Measurements from ENCODE around the gene TRPV6.

TRPV6 gene

DNA sequence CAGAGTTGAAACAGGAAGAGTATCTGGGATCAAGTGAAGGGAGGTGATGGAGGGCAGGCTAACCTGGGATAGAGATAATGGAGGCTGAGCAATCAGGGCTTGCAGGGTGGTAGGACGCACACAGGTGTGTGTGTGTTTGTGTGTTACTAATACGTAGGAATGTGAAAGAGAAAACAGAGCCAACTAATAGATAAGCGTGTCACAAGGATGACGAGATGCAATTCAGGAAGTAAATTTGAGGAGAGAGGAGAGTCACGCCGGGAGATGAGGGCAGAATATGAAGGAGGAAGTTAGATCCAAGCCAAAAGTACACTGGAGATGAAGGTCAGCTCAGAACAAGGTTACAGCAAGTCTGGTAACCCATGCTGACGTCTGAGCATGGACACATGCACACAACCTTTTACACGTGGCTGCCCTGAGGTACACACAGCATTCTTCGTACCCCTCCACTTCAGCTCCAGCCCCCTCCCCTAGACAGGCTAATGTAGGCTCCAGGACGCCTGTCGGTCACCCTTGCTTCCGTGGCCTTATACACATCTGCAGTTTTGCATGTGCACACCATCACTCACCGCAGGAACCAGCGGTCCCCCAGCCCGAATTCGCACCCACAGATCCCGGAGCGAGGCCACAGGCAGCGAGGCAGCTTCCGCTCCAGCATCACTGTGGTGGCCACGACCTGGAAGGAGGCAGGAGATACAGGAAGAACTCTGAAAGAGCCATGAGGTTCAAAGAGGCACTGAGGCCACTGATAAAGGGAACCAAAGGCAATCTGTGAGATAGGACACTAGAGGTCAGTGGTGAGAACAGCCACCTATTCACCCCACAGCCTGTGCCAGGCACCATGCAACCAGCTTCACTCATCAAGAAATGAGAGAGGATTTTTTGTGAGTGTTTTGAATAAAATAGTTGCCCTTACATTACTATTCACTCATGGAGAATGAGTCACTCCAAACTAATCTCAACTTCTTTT is 23.7 kb upstream of the TRPV6 start:
- DNase-seq (ENCODE audit: low read depth in 4 of 4, low spot score in 1 of 4): no peak

DNA sequence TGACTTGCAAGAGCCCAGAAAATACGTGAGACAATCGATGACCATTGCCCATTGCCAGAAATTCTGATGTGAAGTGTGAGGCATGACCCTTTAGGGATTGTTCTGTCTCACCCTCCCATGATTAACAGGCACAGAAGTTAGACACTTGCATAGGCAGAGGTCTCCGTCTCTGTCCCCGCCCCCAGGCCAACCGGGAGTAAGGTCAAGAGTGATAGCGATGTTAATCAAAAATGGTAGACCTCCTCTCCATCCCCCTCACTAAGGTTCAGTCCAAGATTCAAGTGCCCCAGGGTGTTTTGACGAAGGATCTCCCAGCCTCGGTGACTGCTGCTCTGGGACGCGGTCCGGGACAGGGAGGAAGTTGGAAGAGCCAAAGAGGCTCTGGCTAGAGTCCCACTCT is 22.7 kb upstream of the TRPV6 start:
- DNase-seq (ENCODE audit: low read depth in 4 of 4, low spot score in 1 of 4): no peak

DNA sequence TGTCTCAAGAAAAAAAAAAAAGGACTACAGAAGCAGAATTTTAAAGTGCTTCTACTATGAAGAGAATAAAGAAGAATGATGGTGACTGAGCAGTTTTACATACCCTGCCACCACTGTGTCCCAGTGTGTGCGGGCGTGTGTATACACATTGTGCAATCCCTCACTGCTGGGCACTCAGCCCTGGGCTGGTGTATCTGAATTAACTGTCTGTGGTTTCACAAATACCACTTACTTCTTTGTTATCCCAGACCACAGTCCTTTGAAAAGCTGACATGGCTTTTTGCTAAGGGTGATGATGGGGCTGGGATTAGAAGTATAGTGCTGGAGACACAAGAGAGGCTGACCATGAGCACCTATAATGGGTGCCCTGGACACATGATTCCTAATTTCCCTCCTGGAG is 21.1 kb upstream of the TRPV6 start:
- no peak for DNase-seq (ENCODE audit: low read depth in 4 of 4, low spot score in 1 of 4)

DNA sequence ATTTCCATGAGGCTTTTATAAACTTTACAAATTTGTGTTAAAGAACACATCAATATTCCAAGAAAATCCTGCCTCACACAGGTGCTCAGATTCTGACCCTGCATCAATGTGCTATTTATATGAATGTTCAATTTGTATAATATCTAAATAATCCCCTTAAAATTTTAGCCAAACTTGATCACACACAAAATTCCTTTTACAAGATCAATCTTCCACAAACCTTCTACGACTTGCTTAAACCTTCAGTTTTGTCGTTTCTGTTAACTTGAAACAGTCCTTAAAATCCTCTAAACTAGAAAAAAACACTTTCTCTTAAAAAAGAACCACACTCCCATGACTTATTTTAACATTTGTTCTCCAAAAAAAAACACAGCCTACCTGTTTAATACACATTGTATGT is 20.2 kb upstream of the TRPV6 start:
- no peak for DNase-seq (ENCODE audit: low read depth in 4 of 4, low spot score in 1 of 4)

DNA sequence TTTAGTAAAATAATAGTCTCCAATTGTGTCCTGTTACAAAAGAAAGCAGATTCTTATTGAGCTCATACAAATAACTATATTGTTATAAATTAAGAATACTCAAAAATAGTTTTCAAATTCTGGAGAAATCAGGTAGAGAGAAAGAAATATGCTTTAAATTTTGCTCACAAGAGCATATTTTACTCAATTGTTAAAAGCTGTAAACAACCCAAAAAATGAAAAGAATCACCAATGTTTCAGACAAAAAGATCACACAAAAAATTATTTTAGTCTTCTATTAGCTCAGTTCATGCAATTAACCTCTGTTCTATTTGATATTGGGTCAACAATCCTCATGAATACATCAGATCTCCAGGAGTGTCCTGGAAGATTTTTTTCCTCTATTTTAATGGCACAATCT is 18.6 kb upstream of the TRPV6 start:
- DNase-seq (ENCODE audit: low read depth in 4 of 4, low spot score in 1 of 4): no peak

DNA sequence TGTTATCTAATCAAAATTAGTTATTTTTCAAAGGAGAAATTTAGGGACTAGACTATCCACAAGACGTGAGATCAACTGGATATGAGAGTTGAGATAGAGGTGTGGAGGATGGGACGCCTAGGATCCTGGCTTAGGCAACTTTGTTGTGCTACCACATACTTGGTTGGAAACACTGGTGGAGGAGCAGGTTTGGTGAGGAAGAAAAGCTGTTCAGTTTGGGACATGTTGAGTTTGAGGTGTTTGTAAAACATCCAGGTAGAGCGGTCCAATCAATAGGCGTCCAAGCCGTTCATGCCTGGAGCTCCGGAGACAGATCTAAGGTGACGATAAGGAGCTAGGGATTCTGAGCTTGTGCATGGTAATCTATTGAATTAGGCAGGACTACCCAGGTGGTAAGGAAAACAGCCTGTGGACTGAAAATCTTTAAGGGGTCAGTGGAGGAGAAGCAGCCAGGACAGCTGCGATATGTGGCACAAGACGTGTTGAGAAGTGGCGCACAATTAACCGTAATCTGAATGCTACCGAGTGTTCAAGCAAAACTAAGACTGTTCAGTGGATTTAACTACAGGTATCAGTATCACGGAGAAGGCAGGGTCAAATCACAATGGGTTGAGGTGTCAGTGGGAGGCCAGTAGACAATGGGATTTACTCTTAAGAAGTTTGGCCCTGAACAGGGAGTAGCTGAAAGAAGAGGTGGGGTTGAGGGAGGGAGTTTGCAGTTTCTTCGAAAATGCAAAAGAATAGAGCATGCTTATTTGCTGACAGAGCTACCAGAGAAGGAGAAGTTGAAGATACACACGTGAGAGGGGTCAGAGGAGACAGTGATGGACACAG is 16.1 kb upstream of the TRPV6 start:
- DNase-seq (ENCODE audit: low read depth in 4 of 4, low spot score in 1 of 4): no peak

DNA sequence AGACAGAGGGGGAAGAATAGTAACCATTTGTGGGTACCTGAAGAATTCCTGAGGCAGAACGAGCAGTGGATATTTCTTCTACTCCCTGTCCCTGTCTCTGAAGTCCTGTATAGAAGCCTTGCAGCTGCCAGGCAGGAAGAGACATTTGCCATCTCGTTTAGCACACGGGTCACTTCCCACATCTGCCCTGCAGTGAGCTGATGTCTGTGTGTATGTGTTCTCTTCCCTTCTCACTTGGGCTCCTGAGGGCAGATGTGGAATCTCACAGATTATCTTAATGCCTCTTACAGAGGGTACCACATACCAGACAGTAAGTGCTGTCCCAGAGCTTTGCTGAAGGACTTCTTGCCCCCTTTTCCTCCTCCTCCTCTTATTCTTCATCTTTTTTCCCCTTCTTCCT is 14.1 kb upstream of the TRPV6 start:
- no peak for DNase-seq (ENCODE audit: low read depth in 4 of 4, low spot score in 1 of 4)

DNA sequence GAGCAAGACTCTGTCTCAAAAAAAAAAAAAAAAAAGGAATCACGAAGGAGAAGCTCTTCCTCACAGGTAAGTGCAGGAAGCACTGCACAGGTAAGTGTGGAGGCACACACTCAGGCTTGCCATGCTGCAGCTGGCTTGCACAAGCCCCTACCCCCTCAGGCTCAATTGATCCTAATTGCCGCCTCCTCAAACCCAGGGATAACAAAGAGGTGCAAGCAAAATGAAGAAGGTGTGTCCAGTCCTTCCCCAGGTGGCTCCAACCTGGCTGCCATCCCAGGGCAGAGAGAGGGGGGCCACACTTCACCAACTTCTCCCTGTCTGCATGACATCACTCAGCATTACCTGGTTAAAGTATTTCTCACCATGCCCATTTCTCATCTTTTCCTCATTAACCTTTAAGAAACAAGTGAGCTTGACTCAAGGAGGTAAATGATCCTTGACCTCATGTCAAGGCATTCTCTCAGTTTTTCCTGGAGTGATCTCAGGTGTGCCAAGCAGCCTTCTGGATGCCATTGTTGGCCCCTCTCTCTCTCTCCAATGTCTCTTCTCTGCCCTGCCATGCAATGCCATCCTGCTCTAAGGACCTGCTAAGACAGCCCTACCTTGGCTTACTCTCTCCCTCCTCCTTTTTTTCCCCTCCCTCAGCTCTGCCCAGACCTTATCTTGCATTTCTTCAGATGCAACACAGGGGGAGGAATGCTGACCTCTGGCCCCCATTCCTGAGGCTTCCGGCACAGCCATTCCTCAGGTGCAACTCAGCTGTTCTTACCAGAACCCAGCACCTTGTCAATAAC is 13.0 kb upstream of the TRPV6 start:
- DNase-seq (ENCODE audit: low read depth in 4 of 4, low spot score in 1 of 4): no peak

DNA sequence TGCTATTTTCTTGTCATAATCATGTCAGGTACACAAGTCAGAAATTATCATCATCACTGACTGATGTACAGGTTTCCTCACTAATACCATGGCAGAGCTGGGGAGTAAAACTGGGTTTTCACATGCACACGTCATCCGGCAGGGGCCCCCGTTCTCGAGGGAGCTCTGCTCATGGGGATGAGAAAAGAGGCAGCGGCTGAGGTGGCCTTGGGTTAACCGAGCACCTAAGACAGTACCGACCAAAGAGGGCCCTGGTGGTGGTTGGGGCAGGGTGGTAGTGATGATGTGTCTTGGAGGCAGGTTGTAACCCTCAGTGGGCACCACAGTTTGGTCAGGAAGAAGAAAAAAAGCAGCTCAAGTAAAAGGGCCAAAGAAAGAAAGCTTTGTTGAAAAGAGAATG is 12.1 kb upstream of the TRPV6 start:
- no peak for DNase-seq (ENCODE audit: low read depth in 4 of 4, low spot score in 1 of 4)

DNA sequence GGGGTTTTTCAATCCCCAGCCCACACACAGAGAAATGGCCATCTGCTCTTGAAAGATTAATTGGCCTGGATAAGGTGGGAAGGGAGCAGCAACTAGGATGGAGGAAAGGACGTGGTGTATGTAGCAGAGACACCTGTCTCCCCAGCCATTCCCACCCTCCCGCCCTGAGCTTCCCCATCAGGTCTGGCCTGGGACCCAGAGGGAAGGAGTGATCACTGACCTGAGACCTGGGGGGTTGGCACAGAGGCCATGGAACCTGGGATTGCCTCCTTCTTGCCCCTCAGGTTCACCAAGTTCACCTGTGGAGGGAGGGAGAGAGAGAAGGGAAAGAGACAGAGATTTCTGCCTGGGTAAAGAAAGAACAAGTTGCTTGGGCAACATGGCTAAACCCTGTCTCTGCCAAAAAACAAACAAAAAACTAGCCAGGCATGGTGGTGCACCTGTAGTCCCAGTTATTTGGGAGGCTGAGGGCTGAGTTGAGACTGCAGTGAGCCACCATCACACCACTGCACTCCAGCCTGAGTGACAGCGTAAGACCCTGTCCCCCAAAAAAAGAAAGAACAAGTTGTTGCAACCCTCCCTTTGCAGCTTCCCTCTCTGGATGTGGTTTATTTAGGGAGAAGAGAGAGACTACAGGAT is 11.3 kb upstream of the TRPV6 start:
- no peak for DNase-seq (ENCODE audit: low read depth in 4 of 4, low spot score in 1 of 4)

DNA sequence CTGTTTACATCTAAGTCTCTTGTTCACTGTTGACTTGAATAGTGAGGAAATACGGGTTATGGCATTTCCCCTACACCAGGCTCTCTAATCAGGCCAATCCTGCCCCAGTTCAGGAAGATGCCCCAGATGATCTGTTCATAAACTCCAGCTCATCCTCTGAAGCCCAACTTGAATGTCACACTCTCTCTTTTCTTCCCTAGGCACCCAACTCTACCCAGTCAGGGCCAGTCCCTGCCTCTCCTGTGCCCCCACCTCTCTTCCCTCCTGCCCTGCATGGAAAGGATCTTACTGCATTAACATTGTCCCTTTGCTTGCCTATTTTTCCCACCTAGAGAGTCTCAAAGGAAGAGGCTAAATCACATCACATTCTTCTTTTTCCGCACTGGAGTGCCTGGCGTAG is 10.6 kb upstream of the TRPV6 start:
- no peak for DNase-seq (ENCODE audit: low read depth in 4 of 4, low spot score in 1 of 4)

DNA sequence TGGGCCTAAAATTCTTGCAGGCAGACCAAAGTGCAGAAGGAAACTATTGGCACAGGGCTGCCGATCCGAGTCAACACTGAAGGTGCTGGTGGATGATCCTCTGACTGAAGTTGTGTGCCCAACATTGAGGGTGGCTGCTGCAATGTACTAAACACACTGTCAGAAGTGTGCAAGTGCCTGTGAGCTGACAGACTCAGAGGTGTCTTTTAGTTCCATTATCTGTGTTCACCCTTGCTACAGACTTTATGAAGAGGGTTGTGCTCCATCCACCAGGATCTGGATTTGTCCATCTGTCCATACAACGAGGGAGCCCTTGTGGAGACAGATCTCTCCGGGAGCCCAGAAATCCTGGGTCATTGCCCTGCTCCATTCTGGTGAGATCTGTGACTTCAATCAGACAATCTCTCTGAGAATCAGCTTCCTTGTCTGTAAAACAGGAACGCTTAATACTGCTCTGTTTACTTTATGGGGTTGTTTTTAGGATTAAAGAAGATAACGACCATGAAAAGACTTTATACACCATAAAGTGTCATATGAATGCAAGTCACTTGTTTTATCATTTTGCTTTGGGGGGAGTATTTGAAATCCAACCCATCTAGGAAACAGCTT is 9.5 kb upstream of the TRPV6 start:
- DNase-seq (ENCODE audit: low read depth in 4 of 4, low spot score in 1 of 4): no peak

DNA sequence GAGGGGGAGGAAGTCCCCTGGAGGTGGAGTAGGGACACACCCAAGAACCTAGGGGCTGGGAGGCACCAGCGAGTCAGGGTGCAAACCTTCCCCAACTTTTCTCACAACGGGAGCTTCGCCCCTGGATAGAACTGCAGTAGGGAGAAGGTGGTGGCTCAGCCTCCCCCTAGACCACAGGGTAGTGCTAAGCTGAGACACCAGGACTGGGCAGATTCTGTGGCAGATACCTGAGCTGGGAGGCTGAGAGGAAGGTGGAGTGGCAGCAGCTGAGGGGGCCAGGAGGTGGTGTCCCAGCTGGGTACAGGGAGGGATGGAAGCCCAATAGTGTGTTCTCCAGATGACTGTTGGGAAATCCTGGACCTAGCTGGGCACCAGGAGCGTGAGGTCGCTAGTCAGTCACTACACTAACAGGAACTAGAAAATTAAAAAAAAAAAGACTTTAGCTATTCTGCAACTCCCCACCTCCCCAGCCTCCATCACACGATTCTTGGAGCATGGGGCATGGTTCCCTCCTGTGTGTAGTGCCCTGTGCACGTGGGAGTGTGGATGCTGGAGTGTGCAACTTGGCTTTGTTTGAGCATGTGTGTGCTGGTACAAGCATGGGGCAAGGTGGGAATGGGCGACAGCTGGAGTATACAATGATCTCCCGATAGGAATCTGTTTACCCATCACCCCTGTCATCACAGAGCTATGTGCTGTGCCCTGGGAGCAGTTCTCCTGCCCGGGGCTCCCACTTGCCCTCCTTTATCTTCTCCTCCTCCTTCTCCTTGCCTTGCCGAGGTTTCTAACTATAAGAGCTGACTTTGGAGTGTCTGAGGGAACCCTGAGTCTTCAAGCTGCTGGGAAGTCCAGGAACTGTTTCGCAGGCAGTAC is 8.8 kb upstream of the TRPV6 start:
- no peak for DNase-seq (ENCODE audit: low read depth in 4 of 4, low spot score in 1 of 4)

DNA sequence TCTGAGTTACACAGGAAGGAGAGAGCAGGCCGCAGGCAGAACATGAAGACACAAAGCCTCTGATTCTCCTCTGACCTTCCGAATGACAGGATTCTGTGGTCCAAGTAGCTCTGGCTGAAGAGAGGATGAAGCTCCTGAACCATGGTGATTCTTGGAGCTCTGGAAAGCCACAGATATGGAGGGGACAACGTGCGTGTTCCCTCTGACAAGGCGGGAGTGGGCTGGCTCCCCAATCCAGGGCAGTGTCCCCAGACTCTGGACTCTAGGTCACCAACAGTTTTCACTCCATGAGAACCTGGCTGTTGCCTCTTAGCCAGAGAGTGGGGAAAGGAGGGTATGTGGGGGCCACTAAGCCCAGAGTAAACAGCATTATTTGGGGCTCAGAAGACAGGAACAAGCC is 7.4 kb upstream of the TRPV6 start:
- DNase-seq (ENCODE audit: low read depth in 4 of 4, low spot score in 1 of 4): no peak

DNA sequence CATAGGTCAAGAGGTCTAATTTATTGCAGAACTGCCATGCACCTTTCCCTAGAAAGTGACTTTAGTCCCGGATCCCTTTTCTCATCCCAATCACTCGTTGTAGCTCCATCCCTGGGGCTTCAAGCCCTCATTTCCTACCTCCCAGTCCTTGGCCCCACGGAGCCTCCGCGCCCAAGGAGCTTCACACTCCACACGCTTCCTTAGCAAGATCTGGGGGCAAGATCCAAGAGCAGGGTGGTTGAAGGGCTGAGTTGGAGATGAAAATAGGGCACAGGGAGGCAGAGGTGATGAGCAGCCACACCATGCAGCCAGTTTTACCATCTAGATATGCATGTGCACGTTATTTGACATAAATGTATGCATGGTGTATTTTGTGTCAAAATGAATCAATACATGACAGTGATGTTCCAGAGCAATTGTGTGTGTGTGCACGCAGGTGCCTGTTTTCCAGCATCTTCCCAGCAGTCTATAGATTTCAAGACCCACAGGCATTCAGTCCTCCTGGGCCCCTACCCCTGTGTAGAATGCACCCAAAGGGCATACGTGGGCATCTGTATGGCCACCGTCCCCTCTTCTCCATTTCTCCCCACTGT is 6.0 kb upstream of the TRPV6 start:
- no peak for DNase-seq (ENCODE audit: low read depth in 4 of 4, low spot score in 1 of 4)

DNA sequence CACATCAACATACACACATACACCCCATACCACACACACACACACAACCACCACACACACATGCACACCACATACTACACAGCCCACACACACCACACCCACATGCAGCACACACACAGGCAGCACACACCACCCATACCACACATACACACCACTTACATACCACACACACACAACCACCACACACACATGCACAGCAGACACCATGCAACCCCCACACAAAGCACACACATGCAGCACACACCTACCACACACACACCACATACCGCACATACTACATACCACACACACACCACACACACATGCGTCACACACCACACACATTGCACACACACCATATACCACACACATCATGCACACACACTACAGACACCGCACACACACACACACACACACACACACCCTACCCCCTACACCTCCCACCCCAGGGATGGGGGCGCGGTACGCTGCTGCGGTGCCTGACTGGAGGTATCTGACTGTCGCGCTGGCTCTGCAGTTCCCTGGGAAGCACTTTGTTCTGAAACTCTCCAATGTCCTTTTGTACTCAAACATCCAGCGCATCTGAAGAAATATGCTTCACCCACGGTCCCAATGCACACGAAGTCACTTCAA is 5.4 kb upstream of the TRPV6 start:
- no peak for DNase-seq (ENCODE audit: low read depth in 4 of 4, low spot score in 1 of 4)

DNA sequence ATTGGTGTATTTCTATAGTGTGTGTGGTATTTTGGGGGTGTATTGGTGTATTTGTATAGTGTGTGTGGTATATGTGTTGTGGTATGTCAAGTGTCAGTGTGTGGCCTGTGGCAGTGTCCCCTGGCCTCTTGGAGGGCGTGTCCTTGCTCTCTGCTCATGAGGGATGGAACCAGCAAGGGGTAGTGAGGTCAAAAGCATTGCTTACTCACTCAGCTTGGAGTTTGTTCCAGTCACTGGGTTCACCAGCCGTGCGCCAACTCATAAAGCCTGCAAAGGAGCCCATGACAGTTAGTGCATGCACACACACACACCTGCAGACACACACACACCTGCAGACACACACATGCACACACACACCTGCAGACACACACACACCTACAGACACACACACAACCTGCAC is 4.3 kb upstream of the TRPV6 start:
- no peak for DNase-seq (ENCODE audit: low read depth in 4 of 4, low spot score in 1 of 4)

DNA sequence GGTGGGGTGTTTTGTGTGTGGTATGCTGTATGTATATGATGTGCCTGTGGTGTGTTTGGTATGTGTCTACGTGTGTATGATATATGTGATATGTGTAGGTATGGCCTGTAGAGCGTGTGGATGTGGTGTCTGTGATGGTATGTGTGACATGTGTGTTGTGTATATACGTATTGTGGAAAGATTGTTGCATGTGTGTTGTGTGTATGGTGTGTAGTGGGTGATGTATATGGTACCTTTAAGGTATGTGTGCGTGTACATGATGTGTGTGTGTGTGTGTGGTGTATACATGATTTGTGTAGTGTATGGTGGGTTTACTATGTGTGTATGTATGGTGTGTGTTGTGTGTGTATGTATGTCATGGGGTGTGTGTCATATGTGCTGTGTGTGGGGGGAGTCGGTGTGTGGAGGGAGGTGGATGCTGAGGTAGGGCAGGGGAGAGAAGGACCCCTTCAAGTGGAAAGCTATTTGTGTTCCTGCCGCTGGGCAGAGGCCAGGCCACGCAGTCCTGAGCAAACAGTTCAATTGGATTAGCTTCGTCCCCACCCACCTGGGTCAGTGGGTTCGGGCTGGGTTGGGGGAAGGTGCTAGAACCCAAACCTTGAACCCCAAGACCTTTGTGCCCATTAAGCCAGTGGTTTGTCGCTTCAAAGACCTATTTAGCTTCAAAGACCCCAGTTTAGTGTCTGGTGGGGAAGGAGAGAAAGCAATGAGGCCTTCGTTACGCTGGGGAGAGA is 1.9 kb upstream of the TRPV6 start:
- DNase-seq (ENCODE audit: low read depth in 4 of 4, low spot score in 1 of 4): no peak
